NCI-H345 (cell line): Measurements from ENCODE around the gene TM4SF20.
"Not testable (repeated sequence)": the region's sequence is repeated elsewhere in the genome, so short reads cannot be mapped to it uniquely, and the experiment has no call there.

Experiments
- DNase-seq: peaks from one replicate; lab custom pipeline; 2025; lab: John Stamatoyannopoulos, UW

Gene TM4SF20

DNA sequence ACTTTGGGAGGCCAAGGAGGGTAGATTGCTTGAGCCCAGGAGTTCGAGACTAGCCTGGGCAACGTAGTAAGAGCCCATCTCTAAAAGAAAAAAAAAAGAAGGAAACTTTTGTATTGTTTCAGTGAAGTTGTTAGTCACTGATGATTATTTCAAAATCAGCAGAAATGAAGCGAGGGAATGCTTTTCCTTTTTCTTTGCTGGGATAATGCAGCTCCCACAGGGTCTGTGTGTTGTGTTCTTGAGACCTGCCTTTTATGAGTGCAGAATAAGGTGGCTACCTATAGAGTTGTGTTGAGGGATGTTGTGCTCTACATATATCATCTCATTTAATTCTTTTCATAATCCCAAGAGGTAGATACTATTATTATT, 11.7 kb downstream of the TM4SF20 start:
- DNase-seq: no peak

DNA sequence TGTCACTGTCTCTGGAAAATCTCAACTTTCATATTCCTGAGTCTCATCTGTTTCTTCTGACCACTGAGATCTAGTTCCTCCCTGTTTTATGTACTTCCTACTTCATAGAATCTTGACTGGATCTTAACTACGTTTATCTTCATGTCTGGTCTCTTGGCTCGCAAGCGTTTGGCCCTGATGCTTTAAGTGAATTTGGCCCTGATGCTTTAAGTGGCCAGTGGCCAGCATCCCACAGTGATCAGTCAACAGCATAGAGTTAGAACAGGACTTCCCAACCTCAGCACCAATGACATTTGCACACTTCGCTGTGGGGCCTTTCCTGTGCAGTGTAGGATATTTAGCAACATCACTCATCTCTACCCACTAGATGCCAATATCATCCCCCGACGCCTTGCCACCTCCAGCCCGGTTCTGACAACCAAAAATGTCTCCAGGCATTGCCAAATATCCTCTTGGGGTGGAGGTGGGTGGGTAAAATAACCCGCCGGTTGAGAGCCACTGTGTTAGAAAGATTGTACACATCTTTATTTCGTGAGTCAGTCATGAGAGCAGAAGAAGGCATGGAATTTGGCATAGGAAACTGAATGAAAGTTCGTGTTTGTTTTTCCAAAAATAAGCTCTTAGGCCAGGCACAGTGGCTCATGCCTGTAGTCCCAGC, 12.2 kb downstream of the TM4SF20 start:
- DNase-seq: no peak

DNA sequence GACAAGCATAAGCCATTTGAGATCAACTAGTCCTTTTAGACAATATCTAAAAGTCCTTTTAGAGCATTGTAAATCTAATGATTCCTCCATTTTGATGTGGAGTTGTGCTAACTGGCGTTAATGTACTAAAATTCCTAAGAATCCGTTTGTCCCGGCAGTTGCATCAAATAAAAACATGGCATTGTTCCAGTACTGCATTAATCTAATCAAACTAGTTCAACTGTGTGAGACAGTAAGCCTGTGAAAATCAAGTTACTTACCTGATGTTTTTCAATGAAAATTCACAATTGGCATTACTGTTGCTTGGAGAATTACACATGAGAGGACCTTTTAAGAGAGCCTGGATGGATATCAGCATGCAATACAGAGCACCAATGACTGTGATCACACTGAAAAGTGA, 13.3 kb downstream of the TM4SF20 start:
- DNase-seq: no peak

DNA sequence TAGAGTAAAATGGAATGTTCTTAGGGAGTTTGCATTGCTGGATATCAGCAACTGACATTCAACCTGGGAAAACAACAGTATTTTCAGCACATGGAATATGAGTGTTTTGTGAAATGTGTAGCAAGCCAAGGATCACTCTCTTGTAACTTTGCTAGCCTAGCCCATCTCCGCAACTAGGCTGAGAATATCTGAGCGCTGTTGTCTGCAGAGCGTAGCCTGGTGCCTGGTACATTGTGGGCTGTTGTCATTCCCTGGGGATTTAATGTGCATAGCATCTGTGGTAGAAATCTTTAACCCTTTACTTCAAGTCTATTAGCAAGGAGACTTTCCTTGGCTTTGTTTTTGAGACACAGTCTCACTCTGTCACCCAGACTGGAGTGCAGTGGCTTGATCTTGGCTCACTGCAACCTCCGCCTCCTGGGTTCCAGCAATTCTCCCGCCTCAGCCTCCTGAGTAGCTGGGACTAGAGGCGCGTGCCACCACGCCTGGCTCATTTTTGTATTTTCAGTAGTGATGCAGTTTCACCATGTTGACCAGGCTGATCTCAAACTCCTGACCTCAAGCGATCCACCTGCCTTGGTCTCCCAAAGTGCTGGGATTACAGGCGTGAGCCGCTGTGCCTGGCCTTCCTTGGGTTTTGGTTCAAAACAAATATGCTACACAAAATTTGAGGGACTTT, 14.4 kb downstream of the TM4SF20 start:
- not testable (repeated sequence) for DNase-seq

DNA sequence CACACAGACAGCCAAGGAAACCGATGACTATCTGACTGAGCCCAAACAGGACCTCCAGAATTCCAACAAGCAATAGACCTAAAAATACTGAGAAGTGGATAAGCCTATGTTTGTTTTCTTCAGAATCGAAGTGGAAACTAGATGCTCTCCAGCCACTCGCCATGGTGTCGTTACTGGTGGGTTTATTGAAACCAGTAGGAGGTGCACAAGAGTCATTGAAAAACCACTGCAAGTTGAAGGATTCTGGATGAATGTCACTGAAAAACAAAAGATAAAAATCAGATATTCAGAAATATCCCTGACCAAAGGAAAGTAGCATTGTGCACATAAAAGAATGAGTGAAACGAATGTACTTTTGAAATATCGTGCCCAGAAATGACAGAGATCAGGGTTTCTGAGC, 15.3 kb downstream of the TM4SF20 start:
- DNase-seq: no peak

DNA sequence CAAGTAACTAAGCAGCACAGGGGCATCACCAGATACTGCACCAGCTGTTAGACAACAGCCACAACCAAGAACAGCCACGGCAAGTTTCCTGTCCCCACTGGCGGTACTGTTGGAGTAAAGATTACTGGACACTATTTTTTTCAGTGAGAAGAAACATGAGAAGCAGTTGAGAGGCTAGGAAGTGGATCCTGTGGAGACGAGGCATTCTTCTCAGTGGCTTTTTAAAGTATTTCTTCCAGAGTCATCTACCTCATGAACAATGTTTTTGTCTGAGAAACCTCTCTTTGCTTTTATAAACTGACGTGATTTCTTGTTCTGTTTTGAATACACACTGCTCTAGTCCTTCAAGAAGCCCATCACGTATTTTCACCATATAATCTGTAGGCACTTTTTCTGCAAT, 18.8 kb downstream of the TM4SF20 start:
- DNase-seq: no peak

DNA sequence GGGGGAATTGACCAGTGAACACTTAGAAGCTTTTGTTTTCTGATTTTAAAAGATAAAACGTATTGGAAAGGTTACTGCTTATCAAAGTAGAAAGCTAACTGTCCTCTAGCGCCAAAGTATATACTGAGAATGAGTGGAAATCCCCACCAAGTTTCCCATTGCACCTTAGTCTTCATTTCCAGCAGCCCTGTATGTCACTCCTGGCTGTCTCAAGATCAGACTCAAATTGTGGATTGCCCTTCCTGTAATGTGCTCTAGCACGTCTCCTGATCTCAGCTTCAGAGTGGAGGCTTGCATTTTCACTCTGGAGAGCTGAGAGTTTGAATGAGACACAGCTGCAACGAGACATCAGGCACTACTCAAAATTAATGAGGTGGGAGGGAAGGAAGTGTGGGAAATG, 27.5 kb downstream of the TM4SF20 start:
- no peak for DNase-seq

DNA sequence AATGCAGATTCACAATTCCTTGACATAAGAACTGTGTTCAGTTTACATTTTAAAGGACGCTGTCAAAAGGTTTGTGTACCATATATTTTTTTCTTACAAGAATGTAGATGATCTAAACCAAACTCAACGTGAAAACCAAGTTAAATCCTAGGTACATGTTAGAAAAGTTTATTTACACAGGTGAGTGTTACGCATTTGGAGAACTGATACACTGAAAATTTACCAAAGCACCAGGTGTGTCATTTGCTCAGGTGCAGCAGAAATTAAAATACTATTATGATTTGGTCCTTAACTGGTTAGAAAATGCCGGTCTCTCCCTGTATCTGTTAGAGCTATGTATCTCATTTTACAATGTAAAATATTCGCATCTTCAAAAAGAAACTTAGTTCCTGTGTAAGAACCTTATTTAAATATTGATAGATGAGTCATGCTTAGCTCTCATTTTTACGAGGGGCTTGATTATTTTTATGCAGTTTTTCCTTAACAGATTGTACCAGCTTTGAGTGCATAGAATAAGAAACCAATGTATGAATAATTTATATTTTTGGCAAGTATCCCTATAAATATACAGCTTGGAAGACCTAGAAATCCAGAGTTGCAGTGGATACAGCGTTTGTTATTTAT, 29.0 kb downstream of the TM4SF20 start:
- no peak for DNase-seq

DNA sequence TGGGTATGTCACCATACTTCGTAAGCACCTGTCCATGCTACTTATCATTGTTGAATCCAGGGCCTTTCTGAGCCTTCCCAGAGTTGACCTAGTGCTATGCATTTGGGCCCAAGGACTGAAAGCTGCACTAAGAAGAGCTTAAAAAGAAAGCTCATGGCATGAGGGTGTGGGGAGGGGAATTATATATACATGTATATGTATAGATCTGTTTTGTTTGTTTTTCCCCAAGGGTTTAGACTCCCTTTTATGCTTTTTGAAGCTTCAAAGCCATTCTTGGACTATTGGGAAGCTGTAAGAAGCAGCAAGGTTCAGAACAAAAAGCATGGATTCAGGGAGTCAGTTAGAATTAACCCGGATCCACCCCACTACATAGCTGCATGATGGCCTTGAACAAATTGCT, 30.8 kb downstream of the TM4SF20 start:
- no peak for DNase-seq

DNA sequence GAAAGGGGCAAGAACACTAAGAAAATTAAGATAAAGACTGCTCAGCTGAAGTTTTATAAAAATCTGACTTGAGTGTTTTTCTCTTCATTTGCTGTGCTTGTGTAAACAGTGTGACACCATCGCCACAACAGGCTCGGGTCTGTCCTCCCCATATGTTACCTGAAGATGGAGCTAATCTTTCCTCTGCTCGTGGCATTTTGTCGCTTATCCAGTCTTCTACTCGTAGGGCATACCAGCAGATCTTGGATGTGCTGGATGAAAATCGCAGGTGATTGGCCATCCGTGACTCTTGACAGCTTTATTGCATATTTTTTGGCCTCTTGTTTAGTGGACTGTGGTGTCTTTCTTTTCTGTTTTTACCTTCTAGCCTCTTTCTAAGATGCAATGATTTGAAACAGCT, 32.0 kb downstream of the TM4SF20 start:
- no peak for DNase-seq

DNA sequence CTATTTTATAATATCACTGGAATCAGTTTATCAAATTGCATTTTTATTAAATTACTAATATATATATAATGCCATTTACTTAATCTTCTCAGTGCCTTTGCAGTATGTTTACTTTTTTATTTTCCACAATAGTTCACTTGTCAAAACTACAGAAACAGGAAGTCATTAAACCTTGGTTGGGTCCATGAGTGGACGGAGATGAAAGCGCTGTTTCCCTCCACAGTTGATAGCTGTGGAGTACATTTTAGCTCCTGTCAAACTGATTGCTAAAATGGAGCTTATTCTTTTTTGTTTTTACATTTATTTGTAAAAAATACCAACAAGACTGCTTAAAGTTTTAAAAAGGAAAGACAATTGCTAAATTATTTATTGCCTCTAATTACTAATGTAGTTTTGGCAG, 34.9 kb downstream of the TM4SF20 start:
- no peak for DNase-seq

DNA sequence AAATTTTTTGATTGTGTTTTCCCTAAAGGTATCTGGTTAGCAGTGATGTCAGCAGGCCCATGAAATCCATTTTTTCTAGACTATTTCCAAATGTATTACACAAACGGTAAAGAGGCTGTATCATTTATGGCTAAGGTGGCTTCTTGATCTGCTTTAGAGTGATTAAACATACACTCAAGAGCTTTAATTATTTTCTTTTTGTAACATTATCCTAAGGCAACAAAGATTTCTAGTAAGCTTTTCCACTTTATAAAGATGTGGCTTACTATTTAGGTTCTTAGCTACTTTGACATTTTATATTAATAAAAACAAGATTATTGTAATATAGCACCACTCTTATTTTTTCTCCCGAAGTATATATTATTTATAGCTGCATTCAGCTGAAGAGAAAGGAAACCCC, 37.6 kb downstream of the TM4SF20 start:
- no peak for DNase-seq

DNA sequence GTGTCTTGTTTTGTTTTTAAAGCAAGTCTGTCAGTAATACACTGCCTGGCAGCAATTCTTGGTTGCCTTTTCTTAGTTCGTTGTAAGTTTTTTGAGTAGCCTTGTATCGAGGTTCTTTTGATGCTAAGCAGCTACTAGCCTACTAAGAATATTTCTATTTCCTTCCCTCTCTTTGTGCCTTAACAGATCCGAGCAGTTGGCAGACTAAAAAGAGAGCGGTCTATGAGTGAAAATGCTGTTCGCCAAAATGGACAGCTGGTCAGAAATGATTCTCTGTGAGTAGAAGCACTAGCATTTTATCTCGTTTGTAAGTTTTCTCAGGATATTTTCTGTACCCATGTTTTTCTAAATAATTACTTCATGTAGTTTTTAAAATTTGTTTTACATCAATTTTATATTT, 39.0 kb downstream of the TM4SF20 start:
- no peak for DNase-seq

DNA sequence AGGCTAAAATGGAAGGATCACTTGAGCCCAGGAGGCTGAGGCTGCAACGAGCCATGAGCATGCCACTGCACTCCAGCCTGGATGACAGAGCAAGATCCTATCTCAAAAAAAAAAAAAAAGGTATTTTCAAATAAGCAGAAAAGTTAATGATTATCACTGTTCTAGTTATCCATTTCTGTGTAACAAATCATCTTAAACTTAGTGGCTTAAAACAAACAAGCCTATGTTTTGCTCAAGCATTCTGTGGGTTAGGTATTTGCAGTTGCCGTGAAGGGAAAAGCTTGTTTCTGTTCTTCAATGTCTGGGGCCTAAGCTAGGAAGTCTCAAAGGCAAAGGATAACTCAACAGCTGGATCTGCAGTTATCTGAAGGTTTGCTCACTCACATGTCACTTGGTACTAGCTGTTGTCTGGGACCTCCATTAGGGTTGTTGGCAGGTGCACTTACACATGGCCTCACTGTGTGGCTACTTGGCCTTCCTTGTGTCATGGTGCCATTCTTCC, 40.0 kb downstream of the TM4SF20 start:
- DNase-seq: no peak

DNA sequence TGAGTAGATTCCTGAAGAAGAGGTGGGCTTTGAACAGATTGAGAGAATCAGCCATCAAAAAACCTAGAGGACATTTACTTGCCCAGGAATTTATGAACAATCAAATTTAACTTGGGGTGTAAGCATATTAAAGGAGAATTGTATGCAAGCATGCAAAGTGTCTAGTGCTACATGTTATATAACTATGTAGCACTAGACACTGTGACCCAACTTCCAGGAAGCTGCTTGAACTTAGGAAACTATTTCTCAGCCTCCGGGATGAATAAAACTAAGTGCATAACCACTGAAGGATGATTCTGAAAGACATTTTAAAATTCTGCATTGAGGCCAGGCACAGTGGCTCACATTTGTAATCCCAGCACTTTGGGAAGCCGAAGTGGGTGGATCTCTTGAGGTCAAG, 41.7 kb downstream of the TM4SF20 start:
- DNase-seq: no peak

DNA sequence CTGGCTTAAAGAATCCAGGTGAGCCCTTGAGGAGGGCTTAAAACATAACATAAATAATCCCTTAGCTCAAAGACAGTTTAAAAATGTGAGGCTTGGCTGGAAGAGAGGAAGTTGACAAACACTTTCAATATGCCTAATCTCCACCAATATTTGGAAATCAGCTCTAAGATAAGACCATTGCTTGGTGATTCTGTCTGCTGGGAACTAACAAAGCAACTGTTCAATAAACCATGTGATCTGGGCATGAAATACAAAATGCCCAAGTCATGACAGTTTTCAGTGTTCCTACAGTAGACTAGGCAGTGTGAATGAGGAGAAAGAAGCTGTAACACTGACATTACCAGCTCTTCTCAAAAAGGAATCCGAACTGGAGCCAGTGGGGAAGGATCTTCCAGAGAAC, 43.4 kb downstream of the TM4SF20 start:
- no peak for DNase-seq

DNA sequence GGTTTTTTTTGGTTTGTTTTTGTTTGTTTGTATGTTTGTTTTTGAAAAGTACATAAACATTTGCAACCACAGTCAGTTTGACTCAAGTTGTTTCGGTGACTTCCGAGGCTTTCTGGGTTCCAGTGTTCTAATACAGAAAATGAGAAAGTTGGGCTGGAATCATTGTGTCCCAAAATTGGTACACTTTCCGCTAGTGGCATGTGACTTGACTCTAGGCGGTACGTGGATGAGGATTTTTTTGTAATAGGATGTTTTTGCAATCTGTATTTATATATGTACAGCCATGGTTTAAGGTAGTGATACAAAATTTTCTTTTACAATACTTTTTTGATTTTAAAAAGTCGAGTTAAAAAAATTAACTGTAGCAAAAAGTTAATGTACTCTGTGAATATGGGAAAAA, 52.3 kb downstream of the TM4SF20 start:
- DNase-seq: no peak

DNA sequence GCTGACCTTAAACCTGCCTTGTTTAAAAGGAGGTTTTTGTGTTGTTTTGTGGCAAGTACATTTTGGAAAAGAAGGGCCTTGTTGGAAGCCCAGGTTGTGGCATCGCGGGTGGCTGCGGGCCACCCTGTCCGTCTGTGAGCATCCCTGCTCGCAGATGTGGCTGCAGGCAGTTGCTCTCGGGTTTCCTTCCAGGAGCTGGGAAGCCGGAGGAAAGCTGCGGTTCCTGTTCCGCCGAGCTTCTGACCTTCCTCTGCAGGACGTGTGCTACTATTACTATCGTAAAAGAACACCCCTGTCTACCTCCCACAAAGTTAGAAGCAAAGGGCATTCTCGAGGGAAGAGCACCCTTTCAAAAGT, 53.3 kb downstream of the TM4SF20 start:
- DNase-seq: peak; percentile 31

DNA sequence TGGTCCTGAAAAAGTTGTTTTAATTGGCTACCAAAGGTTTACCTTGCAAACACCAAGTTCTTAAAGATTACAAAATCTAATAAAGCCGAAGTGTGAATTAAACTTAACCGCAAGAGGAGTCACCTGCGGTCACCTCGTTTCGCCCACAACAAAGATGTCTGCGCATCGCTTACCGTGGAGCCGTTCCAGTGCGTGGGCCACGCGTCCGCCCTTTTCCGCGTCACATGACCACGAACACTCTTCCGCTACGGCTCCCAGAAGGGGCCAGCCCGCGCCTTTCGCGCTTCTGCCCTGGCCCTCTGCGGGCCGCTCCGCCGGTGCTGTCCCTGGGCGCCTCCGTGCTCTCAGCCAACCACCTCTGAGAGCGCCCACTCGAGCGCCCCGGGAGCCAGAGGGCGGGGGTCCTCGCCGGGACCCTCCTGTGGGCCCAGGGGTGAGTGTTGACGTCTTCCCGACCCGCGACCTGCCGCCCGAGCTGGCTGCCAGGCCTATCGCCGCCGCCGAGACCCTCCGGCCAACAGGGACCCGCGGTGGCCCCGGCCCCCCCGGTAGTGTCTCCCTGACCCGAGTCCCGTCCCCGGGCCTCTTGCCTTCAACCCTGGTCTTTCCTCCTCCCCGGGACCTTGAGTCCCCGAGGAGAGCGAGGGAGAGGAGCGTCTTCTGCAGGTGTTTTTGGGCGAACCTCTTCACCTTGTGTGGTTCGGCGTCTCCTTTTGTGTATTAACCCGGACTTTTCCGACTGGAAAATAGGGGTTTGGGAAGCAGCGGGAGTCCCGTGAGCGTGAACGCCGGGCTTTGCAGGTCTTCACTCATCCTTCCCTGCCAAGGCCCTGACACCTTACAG, 53.9 kb downstream of the TM4SF20 start, which contains the start of gene MFF:
TSS of gene MFF (plus strand) at position 257 of the 844 bp plus-strand sequence. CDS start 5,415 bp downstream, outside the sequence.
- peak; percentile 95 for DNase-seq

DNA sequence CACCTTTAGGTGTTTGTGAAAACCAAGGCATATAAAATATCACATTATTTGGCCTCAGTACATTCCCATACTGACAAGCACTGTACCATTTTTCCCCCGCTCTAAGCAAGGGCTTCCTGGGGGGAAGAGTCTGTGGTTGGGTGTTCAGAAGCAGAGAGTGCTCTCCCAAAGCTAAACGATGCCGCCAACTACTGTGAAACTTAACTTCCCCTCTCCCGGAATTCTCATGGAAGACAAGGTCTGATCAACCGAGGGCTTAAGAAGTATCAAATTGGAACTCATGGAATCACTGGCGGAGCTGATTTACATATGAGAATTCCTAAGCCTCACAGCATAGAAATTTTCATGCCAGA, 54.5 kb downstream of the TM4SF20 start:
- DNase-seq: peak; percentile 43

DNA sequence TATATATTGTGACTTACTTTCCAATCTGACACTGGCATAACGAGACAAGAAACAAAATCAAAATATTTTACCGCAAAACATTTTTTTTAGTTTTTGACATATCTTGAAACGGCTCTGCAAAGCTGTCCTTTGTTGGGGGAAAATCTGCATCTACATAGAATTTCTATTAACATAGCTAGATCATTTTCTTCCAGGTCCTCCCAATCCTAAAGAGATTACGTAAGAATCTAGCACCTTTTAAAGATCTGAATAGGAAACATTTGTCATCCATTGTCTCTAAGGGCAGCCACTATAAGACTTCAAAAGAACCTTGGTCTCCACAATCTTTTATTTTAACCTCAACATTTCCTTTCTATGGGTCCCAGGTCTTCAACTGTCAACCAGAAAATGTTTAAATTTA, 55.3 kb downstream of the TM4SF20 start:
- DNase-seq: no peak

DNA sequence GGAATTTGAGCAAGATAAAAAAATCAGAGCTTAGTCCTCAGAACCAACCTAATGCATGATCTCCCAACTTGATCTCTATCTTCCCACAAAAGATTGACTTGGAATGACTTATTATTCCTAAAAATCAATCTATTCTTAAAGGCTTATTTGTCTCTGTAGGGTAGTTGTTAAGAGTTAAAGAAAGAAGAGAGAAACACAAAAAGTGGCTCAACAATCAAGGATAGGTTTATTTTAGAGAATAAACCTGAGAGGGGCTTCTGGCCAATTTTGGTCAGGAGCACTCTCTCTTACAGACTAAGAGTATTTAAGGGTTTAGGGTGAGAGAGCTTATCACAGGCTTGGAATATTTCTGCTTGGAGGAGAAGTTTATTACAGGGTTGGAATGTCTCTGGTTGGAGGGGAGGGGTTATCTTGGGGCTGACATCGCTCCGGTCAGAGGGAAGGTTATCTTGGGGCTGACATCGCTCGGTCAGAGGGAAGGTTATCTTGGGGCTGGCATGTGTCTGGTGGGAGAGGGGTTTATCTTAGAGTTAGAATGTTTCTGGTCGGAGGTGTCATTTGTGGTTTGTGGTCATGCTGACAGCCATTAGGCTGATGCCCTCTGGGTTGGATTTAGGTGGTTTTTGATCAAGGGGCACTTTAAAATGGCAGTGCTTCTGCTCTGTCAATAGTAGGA, 56.4 kb downstream of the TM4SF20 start:
- DNase-seq: no peak
